ENCODE data around the gene TRABD2B.

GRCh38 chr1:47887475-47888293 lies 109.5 kb downstream of the TRABD2B start:
- no peak for TF ChIP-seq CTCF (conservative IDR thresholded peaks at IDR 0.05; ENCODE audit: low read depth, low read length)
- no peak for TF ChIP-seq EZH2 (IDR thresholded peaks at IDR 0.05; ENCODE audit: borderline replicate concordance, low read depth, low read length, poor library complexity, severe bottlenecking)

All from A673 (cell line).